ENCODE results near the gene ALDH2.

Gene ALDH2

GRCh38 chr12:111754671-111755070, 12.1 kb upstream of the ALDH2 start:
- TF ChIP-seq CTCF (conservative IDR thresholded peaks at IDR 0.05; ENCODE audit: low read length): no peak
- no peak for DNase-seq (ENCODE audit: low read depth)
- H3K4me3 ChIP-seq (ENCODE audit: low read length): no peak overlapping the region

GRCh38 chr12:111756196-111756595, 10.5 kb upstream of the ALDH2 start:
- no peak for TF ChIP-seq CTCF (conservative IDR thresholded peaks at IDR 0.05; ENCODE audit: low read length)

GRCh38 chr12:111756681-111757080, 10.1 kb upstream of the ALDH2 start:
- TF ChIP-seq CTCF (conservative IDR thresholded peaks at IDR 0.05; ENCODE audit: low read length): no peak
- no peak for DNase-seq (ENCODE audit: low read depth)
- H3K4me3 ChIP-seq (ENCODE audit: low read length): no peak overlapping the region

More at GRCh38 chr12:111756196-111756595, 10.5 kb upstream of the ALDH2 start:
- no peak overlapping the region for H3K4me3 ChIP-seq (ENCODE audit: low read length)
- DNase-seq (ENCODE audit: low read depth): no peak

GRCh38 chr12:111757361-111758119, 9.2 kb upstream of the ALDH2 start:
- DNase-seq (ENCODE audit: low read depth): peak; percentile 65
- no peak for TF ChIP-seq CTCF (conservative IDR thresholded peaks at IDR 0.05; ENCODE audit: low read length)
- no peak overlapping the region for H3K4me3 ChIP-seq (ENCODE audit: low read length)

- no peak for TF ChIP-seq CTCF (conservative IDR thresholded peaks at IDR 0.05; ENCODE audit: low read length)
- no peak overlapping the region for H3K4me3 ChIP-seq (ENCODE audit: low read length)
- DNase-seq (ENCODE audit: low read depth): no peak
These were observed 8.6 kb upstream of the ALDH2 start for GRCh38 chr12:111758120-111758561.

GRCh38 chr12:111759271-111759670, 7.5 kb upstream of the ALDH2 start:
- DNase-seq (ENCODE audit: low read depth): no peak
- TF ChIP-seq CTCF (conservative IDR thresholded peaks at IDR 0.05; ENCODE audit: low read length): no peak
- H3K4me3 ChIP-seq (ENCODE audit: low read length): no peak overlapping the region

GRCh38 chr12:111759991-111760390, 6.7 kb upstream of the ALDH2 start:
- H3K4me3 ChIP-seq (ENCODE audit: low read length): no peak overlapping the region
- no peak for DNase-seq (ENCODE audit: low read depth)
- TF ChIP-seq CTCF (conservative IDR thresholded peaks at IDR 0.05; ENCODE audit: low read length): no peak
